Thyroid gland (tissue), 4 donors: ENCODE results near the gene TNRC6B.

Experiments used
- POLR2A ChIP-seq, 2 donors: fragments of 450-650 bp; IDR thresholded peaks; one replicate each; pipeline ENCODE4 v1.6.1; 2017; ENCODE audit warnings: antibody characterized with exemption in 2 of 2, mild to moderate bottlenecking in 2 of 2, moderate library complexity in 1 of 2
- TF ChIP-seq, protein P1 (sequence below), 6 experiments: fragments of 200-600 bp in 3 of 6; fragments of 450-650 bp in 3 of 6; sonication (generic) in 3 of 6; IDR thresholded peaks; one replicate each; pipeline ENCODE4 v1.5.1; 2016 to 2019; ENCODE audit warnings: antibody characterized with exemption in 6 of 6, mild to moderate bottlenecking in 2 of 6, inconsistent platforms in 1 of 6, moderate library complexity in 1 of 6

DNA sequence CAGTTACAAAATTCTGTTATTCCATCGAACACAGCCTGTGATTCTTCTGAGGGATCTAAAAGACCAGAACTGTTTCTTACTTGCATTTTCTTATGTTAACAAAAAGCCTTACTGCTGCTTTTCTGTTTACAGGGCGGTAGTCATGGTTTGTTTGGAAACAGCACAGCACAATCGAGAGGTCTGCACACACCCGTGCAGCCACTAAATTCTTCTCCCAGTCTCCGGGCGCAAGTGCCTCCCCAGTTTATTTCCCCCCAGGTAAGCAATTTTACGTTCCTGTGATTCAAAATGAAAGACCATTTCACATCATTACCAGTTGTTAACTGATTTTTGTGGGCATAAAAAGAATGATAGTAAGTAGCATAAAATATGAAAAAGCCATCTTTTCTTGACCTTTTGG is 107.8 kb downstream of the TNRC6B start:
- TF ChIP-seq, protein P1, sequence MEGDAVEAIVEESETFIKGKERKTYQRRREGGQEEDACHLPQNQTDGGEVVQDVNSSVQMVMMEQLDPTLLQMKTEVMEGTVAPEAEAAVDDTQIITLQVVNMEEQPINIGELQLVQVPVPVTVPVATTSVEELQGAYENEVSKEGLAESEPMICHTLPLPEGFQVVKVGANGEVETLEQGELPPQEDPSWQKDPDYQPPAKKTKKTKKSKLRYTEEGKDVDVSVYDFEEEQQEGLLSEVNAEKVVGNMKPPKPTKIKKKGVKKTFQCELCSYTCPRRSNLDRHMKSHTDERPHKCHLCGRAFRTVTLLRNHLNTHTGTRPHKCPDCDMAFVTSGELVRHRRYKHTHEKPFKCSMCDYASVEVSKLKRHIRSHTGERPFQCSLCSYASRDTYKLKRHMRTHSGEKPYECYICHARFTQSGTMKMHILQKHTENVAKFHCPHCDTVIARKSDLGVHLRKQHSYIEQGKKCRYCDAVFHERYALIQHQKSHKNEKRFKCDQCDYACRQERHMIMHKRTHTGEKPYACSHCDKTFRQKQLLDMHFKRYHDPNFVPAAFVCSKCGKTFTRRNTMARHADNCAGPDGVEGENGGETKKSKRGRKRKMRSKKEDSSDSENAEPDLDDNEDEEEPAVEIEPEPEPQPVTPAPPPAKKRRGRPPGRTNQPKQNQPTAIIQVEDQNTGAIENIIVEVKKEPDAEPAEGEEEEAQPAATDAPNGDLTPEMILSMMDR (IDR thresholded peaks at IDR 0.05) = no peak
- TF ChIP-seq POLR2A (IDR thresholded peaks at IDR 0.05) = no peak
